GM18951 (cell line): ENCODE measurements around the gene SH3PXD2B.

Source experiments
- POLR2A ChIP-seq: IDR thresholded peaks from 4 replicates; pipeline ENCODE4 v1.6.1; 2011; ENCODE audit warnings: mild to moderate bottlenecking; ENCODE audit not compliant: insufficient read length, insufficient read depth; ENCODE audit errors: extremely low read depth
- in situ Hi-C: fragments of 300-500 bp; cut with MboI; formaldehyde crosslinking; loops from one replicate; pipeline ENCODE4 v1.12.0; 2022; ENCODE audit warnings: low sequenced_read_pairs, mixed read lengths, inconsistent platforms; ENCODE audit not compliant: unreplicated experiment

The SH3PXD2B gene

DNA sequence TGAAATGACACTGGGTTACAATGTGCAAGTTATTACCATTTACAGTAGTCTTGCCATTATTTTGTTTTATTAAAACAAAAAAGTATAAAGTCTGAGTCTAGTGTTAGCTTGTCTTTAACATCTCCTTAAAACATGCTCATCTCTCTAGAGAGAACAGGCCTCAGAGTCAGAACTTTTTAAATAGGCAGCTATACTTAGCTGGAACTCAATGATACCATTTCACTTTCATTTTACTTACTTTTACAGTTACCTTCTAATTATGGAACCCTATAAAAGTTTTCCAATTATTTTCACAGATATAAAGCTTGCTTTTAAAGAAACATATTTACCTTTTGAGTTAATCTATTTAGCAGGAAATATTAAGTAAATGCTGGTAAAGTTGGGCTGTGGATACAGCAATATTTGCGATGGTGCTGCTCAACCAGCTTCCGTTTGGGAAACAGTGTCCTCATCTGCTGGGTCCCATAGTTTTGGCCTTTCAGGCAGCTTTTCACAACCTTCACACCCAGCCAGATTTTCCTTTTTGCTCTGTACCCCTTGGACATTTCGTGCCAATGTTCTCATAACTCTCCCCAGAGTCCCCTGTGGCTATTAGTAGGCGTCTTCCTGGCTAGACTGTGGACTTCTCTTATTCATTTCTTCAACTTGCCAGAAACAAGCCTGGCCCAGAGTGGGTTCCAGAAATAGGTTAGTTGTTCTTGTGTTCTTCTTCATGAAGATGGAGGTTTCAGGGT lies 134.4 kb downstream of the SH3PXD2B start:
- in situ Hi-C loops, result no loop called here
- no peak for TF ChIP-seq POLR2A

DNA sequence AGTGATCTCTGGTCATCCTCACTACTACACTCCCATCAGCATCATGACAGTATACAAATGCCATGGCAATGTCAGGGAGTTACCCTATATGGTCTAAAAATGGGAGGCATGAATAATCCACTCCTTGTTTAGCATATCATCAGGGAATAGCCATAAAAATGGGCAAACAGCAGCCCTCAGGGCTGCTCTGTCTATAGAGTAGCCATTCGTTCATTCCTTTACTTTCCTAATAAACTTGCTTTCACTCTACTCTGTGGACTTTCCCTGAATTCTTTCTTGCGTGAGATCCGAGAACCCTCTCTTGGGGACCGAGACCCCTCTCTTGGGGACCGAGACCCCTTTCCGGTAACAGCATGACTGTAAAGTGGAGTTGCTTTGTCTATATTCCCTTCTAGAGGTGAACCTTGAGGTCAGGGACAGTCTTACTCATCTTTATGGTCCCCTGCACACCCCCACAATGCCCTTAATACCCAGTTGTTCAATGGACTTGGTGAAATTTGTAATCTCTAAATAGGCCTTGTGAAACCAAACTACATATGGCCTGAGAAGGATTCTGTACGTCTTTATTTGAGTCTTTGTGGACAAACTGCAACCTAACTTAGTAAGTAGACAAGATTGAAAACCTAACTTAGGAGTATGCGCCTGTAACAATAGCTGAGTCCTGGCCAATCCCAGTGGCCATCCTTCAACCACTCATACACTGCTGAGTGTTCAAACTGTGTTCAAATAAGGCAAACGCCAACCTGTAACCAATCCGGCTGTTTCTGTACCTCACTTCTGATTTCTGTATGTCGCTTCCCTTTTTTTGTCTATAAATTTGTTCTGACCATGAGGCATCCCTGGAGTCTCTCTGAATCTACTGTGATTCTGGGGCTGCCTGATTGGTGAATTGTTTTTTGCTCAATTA lies 138.5 kb downstream of the SH3PXD2B start:
- in situ Hi-C loops, result no loop called here
- no peak for TF ChIP-seq POLR2A

DNA sequence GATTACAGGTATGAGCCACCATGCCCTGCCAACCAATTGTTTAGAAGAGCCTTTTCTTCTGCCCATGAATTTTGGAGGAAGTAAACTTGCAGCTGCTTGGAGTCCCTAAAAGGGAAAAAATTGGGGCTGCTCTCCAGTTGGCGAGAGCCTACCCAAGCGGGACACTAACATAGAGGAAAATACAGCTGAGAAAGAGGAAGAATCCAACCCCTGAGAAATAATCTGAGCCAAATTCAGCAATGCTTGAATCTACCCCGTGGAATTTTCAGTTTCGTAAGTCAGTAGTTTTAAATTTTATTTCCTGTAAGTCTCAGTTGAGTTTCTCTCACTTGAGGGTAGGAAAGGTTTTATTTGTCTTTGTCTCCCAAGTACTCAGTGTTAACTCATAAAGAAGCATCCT lies 140.4 kb downstream of the SH3PXD2B start:
- no peak for TF ChIP-seq POLR2A
- in situ Hi-C loops, result no loop called here

DNA sequence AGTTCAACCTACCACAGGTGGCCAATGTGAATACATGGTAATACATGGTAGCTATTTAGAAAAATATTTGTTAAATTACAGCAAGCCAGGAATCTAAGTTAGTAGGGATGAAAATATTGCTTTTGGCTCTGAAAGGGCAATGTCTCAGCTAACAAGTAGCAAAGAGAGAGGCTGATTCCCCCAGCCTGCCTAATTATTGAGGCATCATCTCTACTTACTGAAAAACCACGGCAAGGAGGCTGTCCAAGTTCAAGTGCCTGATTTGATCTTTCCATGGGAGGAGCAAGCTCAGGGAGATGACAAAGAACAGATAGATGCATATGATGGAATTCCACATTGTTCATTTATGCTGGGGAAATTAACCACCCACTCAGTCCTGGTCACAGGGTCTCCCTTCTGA lies 142.0 kb downstream of the SH3PXD2B start:
- in situ Hi-C loops, result no loop called here
- TF ChIP-seq POLR2A, result no peak

DNA sequence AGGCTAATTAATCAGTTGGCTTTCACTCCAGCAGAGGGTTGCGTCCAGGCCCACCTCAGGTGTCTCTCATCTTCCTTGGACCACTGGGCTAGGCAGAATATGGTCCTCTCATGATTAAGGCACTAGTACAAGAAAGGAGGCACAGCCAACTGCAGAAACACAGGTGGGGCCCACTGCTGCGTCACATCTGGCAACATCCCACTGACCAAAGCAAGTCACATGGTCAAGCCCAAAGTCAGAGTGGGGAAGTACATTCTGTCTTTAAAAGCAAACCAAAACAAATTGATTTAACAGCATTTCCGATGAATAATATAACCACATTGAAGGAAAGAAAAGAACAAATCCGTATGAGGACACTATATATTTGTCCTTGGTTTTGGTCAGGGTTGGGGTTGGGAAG lies 142.7 kb downstream of the SH3PXD2B start:
- no peak for TF ChIP-seq POLR2A
- in situ Hi-C loops, result no loop called here

DNA sequence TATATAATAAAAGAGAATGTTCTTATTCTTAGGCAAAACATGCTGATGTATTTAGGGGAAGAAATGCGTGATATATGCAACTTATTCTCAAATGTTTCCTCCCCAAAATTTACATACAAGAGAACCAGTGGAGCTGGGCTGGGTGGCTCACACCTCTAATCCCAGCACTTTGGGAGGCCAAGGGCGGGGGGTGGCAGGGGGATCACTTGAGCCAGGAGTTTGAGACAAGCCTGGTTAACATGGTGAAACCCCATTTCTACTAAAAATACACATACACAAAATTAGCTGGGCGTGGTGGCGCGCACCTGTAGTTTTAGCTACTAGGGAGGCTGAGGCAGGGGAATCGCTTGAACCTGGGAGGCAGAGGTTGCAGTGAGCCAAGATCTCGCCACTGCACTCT lies 143.3 kb downstream of the SH3PXD2B start:
- TF ChIP-seq POLR2A, result no peak
- in situ Hi-C loops, result no loop called here

DNA sequence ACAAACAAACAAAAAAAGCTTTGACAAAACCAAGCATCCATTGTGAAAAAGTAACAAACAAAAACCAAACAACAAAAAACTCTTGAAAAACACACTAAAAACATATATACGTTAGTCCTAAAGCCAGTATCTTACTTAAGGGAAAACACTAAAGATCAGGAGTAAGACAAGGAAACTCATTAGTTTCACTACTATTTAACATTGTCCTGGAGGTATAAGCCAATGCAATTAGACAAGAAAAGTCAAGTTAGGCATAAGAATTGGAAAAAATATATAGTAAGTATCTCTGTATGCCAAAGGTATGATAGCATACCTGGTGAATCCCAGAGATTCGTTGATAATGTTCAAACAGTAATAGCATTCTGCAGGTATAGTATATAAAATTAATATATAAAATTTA lies 148.9 kb downstream of the SH3PXD2B start:
- in situ Hi-C loops, result no loop called here
- TF ChIP-seq POLR2A, result no peak

DNA sequence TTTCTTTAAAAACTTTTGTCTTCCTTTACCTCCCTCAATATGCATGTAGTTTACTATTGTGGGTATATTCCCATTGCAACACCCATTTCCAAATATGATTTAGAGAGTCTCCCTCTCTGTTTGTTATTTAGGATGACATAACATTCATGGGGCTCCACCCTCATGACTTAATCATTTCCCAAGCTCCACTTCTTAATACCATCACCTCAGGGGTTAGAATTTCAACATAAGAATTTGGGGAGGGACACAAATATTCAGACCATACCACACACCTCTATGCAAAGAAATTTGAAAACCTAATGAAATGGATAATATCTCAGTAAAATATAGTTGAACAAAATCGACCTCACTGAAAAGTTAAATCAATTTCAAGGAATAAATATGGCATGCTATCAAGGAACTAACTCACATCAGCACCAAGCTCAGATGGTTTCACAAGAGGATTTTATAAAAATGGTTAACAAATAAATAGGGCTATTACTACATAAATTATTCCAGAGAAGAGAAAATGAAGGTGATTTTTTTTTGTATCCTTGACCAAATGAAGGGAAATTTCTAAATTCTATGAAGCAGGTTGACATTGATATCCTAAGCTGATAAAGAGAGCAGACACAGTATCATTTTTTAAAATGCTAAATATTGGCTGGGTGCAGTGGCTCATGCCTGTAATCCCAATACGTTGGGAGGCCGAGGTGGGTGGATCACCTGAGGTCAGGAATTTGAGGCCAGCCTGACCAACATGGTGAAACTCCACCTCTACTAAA lies 150.6 kb downstream of the SH3PXD2B start:
- TF ChIP-seq POLR2A, result no peak
- in situ Hi-C loops, result no loop called here

DNA sequence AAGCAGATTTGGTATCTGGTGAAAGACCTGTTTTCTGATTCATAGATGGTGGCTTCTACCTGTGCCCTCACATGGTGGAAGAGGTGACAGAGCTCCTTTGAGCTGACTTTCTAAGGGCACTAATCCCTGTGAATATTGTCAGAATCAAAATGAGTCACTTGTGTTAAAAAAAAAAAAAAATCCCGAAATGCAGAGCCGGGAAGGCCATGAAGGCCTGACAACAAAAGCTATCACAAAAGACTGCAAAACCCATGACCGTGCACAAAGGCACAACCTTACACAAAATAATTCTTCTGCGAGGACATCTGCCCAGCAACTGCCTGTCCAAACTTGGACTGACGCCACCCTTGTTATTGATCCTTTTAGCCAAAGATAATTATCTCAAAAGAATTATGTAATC lies 151.2 kb downstream of the SH3PXD2B start:
- in situ Hi-C loops, result no loop called here
- TF ChIP-seq POLR2A, result no peak

DNA sequence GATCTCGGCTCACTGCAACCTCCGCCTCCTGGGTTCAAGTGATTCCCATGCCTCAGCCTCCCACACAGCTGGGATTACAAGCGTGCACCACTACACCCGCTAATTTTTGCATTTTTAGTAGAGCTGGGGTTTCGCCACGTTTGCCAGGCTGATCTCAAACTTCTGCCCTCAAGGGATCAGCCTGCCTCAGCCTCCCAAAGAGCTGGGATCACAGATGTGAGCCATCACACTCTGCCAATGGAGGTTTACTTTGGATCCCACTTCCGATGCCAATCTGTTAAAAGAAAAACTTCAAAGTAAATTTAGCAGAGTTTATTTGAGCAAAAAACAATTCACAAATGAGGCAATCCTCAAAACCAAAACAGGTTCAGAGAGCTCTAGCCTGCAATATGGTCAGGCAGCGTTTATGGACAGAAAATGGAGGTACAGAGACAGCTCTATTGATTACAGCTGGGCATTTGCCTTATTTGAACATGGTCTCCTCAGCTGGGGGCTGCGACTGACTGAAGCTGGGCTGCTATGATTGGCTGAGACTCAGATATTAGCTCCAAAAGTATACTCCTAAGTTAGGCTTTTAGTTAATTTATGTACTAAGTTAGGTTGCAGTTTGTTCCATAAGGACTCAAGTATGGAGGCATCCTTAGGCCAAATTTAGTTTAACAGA lies 152.1 kb downstream of the SH3PXD2B start:
- in situ Hi-C loops, result no loop called here

DNA sequence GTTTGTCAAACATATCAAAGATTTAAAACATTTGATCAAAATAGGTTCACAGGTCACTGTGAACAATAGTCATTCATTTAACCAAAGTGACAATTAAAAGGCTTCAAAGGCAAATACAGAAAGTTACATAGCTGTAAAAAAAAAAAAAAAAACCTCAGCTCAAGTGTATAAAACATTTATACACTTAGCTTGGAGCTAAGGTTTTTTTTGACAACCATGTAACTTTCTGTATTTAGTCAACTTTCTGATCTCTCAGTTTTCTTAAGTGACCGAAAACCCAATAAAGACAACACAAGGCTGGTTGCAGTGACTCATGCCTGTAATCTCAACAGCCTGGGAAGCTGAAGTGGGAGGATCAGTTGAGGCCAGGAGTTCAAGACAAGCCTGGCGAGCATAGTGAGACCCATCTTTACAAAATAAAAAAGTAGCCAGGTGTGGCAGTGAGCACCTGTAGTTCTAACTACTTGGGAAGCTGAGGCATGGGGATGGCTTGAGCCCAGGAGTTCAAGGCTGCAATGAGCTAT lies 154.3 kb downstream of the SH3PXD2B start:
- in situ Hi-C loops, result no loop called here

More for the DNA sequence above, 152.1 kb downstream of the SH3PXD2B start:
- TF ChIP-seq POLR2A, result no peak

DNA sequence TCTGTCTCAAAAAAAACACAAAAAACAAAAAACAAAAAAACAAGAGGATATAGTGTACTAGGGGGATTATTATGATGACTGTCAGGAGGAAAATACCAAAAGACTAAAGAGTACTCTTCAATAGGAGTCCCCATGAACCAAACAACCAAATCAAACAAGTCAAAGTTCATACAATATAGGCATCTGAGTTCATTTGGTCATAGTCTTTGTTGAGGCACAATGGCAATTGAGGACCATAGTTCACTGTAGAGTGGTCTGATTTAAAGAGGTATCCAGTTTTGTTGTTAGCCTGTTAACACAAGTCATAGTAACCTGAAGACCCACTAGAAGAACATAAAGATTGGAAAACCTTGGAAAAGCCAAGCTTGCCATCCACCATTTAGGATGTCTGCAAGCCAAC lies 159.5 kb downstream of the SH3PXD2B start:
- no peak for TF ChIP-seq POLR2A
- in situ Hi-C loops, result no loop called here

More for the DNA sequence above, 154.3 kb downstream of the SH3PXD2B start:
- no peak for TF ChIP-seq POLR2A
